ENCODE data around the gene POLR3E. TPM values are rescaled to one million over a fixed set of nuclear protein-coding genes. Genes with fewer than 3 reads are reported as not detected.

The POLR3E gene
- total RNA-seq, 1 experiment from 2014 or later: 65.0 TPM

- Histone ChIP-seq H3K9me3 (ENCODE audit: control insufficient read depth in 1 of 2, insufficient read depth in 1 of 2, low read depth in 1 of 2, low read length in 2 of 2) (no peaks in the 10 kb centered on the region), H3K4me2 (ENCODE audit: low read length) (peak overlapping the region; percentile 57), H3K4me3 (replicated peaks in 1 of 2; ENCODE audit: low read depth in 1 of 2, low read length in 2 of 2) (peak overlapping the region in 1 of 2 experiments; percentile 8; a peak in 1 of 4 replicates), H4K20me1 (ENCODE audit: insufficient read depth) (peaks cover 12% of the 10 kb centered on the region; the same call in 1 of the 2 replicates), H3K36me3 (ENCODE audit: control insufficient read depth in 1 of 2, insufficient read depth in 2 of 2, low read length in 2 of 2) (peaks cover 10 to 12% of the 10 kb centered on the region in 2 experiments; a peak in 3 of 4 replicates), H3K9ac (ENCODE audit: low read length) (peak overlapping the region; percentile 2; the same call in 1 of the 2 replicates), H2AFZ (ENCODE audit: low read depth, low read length, poor library complexity, severe bottlenecking) (no peak overlapping the region), H3K27me3 (ENCODE audit: insufficient read depth, low read length) (no peaks in the 10 kb centered on the region), H3K27ac (ENCODE audit: low read depth, low read length) (peak overlapping the region; percentile 54; the same call in 1 of the 2 replicates), H3K79me2 (ENCODE audit: insufficient read depth, low read length) (peaks cover 73% of the 10 kb centered on the region), H3K9me2 (ENCODE audit: insufficient read depth) (no peaks in the 10 kb centered on the region), H3K4me1 (ENCODE audit: control insufficient read depth in 1 of 2, insufficient read depth in 2 of 2, low read length in 2 of 2) (peaks cover 26 to 33% of the 10 kb centered on the region in 2 experiments)
- CTCF ChIA-PET: no interaction called here
- intact Hi-C loops (cut with micrococcal nuclease): no loop called here
- RAD21 ChIA-PET (ENCODE audit: low non-redundant PET in 1 of 2, low total read pairs in 2 of 2, uncharacterized antibody in 2 of 2, unreplicated experiment in 2 of 2): interaction anchor here in 1 of 2 experiments (0.5 to 0.8 kb wide), 2 partner anchors 14 to 16 kb away, joined by 3 to 6 read pairs; no protein-coding TSS in a partner anchor
- DNase-seq (ENCODE audit: low read depth, low spot score): peak; percentile 19
- no peak for TF ChIP-seq CEBPB (IDR thresholded peaks at IDR 0.05; ENCODE audit: low read depth)
- TF ChIP-seq CTCF (IDR thresholded peaks at IDR 0.05 in 2 of 3, conservative IDR thresholded peaks at IDR 0.05 in 1 of 3; ENCODE audit: borderline replicate concordance in 1 of 3, insufficient read depth in 1 of 3, low read depth in 2 of 3, low read length in 2 of 3): no peak
- 0 out of 2 replicates have a peak, but pooled peaks have one; percentile 17 for TF ChIP-seq SIN3A (IDR thresholded peaks at IDR 0.05; ENCODE audit: low read depth)
- peak; percentile 57 for TF ChIP-seq FOSL1 (IDR thresholded peaks at IDR 0.05; ENCODE audit: low read depth)
- TF ChIP-seq JUND (IDR thresholded peaks at IDR 0.05): peak; percentile 33
- TF ChIP-seq MAX (IDR thresholded peaks at IDR 0.05): no peak
- TF ChIP-seq TCF7L2 (IDR thresholded peaks at IDR 0.05; ENCODE audit: borderline replicate concordance, extremely low read depth, insufficient read depth, insufficient read length): no peak
- TF ChIP-seq ELF1 (IDR thresholded peaks at IDR 0.05; ENCODE audit: borderline replicate concordance, low read depth): no peak
- TF ChIP-seq REST (IDR thresholded peaks at IDR 0.05; ENCODE audit: low read depth): no peak
- BruUV-seq (replicated peaks): no TSS peak
- peak; percentile 84 for ATAC-seq
- POLR2A ChIA-PET: no interaction called here
Observed at GRCh38 chr16:22353191-22353919, 56.1 kb downstream of the POLR3E start.
